ENCODE data around the gene NUCKS1. TPM values are rescaled to one million over a fixed set of nuclear protein-coding genes. Genes with fewer than 3 reads are reported as not detected.

NUCKS1 gene
- total and polyA plus RNA-seq, 2 of the 13 experiments (the other 11 are each of a cell fraction or from before 2014, with no cell fraction given) = 35.5 to 117 TPM

DNA sequence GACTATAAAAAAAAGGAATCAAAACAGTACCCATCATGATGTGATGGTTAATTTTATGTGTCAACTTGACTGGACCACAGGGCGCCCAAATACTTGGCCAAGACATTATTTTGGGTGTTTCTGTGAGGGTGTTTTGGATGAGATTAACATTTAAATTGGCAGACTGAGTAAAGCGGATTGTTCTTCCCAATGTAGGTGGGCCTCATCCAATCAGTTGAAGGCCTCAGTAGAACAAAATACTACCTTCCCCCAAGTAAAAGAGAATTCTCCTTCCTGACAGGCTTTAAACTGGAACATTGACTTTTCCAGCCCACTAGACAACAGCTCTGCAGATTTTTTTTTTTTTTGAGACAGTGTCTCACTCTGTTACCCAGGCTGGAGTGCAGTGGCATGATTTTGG, 14.6 kb upstream of the NUCKS1 start:
- POLR2A ChIA-PET = interaction anchor here (1.1 to 1.2 kb wide), 2 partner anchors 10 to 15 kb away, joined by 3 to 4 read pairs; partner anchors contain the start of gene RAB29
- intact Hi-C loops (cut with micrococcal nuclease; ENCODE audit: unreplicated experiment) (no loop called here), in situ Hi-C loops (cut with HindIII; ENCODE audit: extremely low pct_ligation_motif_present, low pct_unique_long_range_greater_than_20kb) (no loop called here)
- no peaks in the 10 kb centered on the region for H3K36me3 ChIP-seq (replicated peaks in 1 of 2; ENCODE audit: control insufficient read depth in 1 of 2, insufficient read depth in 2 of 2, low read length in 2 of 2)
- no TSS peak for BruUV-seq (replicated peaks)
- no peaks in the 10 kb centered on the region for H3K27me3 ChIP-seq (ENCODE audit: control insufficient read depth in 1 of 2, insufficient read depth in 2 of 2, low read length in 2 of 2)
- CTCF ChIA-PET (ENCODE audit: low intra/inter-chr PET ratio, low total read pairs) = no interaction called here
- DNase-seq (ENCODE audit: low spot score) (no peak), FAIRE-seq (no peak), ATAC-seq (no peak)
- TF ChIP-seq ZNF670 (CRISPR knock-in tag; IDR thresholded peaks at IDR 0.05; ENCODE audit: borderline replicate concordance) (no peak), ZNF432 (CRISPR knock-in tag; IDR thresholded peaks at IDR 0.05; ENCODE audit: borderline replicate concordance) (no peak), ZNF446 (CRISPR knock-in tag; IDR thresholded peaks at IDR 0.05) (no peak), ZNF790 (CRISPR knock-in tag; IDR thresholded peaks at IDR 0.05; ENCODE audit: borderline replicate concordance) (no peak), SOX5 (CRISPR knock-in tag; IDR thresholded peaks at IDR 0.05; ENCODE audit: borderline replicate concordance) (no peak), POLR2AphosphoS5 (IDR thresholded peaks at IDR 0.05; ENCODE audit: low read depth, low read length) (no peak), SIN3A (IDR thresholded peaks at IDR 0.05; ENCODE audit: borderline replicate concordance, low read depth, low read length) (no peak), ZNF883 (CRISPR knock-in tag; IDR thresholded peaks at IDR 0.05; ENCODE audit: not compliant biosample characterization) (no peak), ZNF660 (CRISPR knock-in tag; IDR thresholded peaks at IDR 0.05; ENCODE audit: borderline replicate concordance, low read depth) (no peak), ZNF619 (CRISPR knock-in tag; IDR thresholded peaks at IDR 0.05) (no peak), NONO (IDR thresholded peaks at IDR 0.05) (no peak), NONO (CRISPR knock-in tag; conservative IDR thresholded peaks at IDR 0.05) (no peak), MTA3 (CRISPR knock-in tag; IDR thresholded peaks at IDR 0.05) (no peak), HOXA7 (CRISPR knock-in tag; IDR thresholded peaks at IDR 0.05) (no peak), ZNF326 (CRISPR knock-in tag; IDR thresholded peaks at IDR 0.05; ENCODE audit: borderline replicate concordance) (no peak), POGZ (CRISPR knock-in tag; IDR thresholded peaks at IDR 0.05) (no peak), GPN1 (CRISPR knock-in tag; IDR thresholded peaks at IDR 0.05; ENCODE audit: borderline replicate concordance) (no peak)
- TF ChIP-seq, protein P1, sequence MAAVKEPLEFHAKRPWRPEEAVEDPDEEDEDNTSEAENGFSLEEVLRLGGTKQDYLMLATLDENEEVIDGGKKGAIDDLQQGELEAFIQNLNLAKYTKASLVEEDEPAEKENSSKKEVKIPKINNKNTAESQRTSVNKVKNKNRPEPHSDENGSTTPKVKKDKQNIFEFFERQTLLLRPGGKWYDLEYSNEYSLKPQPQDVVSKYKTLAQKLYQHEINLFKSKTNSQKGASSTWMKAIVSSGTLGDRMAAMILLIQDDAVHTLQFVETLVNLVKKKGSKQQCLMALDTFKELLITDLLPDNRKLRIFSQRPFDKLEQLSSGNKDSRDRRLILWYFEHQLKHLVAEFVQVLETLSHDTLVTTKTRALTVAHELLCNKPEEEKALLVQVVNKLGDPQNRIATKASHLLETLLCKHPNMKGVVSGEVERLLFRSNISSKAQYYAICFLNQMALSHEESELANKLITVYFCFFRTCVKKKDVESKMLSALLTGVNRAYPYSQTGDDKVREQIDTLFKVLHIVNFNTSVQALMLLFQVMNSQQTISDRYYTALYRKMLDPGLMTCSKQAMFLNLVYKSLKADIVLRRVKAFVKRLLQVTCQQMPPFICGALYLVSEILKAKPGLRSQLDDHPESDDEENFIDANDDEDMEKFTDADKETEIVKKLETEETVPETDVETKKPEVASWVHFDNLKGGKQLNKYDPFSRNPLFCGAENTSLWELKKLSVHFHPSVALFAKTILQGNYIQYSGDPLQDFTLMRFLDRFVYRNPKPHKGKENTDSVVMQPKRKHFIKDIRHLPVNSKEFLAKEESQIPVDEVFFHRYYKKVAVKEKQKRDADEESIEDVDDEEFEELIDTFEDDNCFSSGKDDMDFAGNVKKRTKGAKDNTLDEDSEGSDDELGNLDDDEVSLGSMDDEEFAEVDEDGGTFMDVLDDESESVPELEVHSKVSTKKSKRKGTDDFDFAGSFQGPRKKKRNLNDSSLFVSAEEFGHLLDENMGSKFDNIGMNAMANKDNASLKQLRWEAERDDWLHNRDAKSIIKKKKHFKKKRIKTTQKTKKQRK (IDR thresholded peaks at IDR 0.05; ENCODE audit: low read length) = no peak
- TF ChIP-seq, protein P2, sequence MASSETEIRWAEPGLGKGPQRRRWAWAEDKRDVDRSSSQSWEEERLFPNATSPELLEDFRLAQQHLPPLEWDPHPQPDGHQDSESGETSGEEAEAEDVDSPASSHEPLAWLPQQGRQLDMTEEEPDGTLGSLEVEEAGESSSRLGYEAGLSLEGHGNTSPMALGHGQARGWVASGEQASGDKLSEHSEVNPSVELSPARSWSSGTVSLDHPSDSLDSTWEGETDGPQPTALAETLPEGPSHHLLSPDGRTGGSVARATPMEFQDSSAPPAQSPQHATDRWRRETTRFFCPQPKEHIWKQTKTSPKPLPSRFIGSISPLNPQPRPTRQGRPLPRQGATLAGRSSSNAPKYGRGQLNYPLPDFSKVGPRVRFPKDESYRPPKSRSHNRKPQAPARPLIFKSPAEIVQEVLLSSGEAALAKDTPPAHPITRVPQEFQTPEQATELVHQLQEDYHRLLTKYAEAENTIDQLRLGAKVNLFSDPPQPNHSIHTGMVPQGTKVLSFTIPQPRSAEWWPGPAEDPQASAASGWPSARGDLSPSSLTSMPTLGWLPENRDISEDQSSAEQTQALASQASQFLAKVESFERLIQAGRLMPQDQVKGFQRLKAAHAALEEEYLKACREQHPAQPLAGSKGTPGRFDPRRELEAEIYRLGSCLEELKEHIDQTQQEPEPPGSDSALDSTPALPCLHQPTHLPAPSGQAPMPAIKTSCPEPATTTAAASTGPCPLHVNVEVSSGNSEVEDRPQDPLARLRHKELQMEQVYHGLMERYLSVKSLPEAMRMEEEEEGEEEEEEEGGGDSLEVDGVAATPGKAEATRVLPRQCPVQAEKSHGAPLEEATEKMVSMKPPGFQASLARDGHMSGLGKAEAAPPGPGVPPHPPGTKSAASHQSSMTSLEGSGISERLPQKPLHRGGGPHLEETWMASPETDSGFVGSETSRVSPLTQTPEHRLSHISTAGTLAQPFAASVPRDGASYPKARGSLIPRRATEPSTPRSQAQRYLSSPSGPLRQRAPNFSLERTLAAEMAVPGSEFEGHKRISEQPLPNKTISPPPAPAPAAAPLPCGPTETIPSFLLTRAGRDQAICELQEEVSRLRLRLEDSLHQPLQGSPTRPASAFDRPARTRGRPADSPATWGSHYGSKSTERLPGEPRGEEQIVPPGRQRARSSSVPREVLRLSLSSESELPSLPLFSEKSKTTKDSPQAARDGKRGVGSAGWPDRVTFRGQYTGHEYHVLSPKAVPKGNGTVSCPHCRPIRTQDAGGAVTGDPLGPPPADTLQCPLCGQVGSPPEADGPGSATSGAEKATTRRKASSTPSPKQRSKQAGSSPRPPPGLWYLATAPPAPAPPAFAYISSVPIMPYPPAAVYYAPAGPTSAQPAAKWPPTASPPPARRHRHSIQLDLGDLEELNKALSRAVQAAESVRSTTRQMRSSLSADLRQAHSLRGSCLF (CRISPR knock-in tag; IDR thresholded peaks at IDR 0.05; ENCODE audit: borderline replicate concordance) = no peak
- no peak overlapping the region for H2AFZ ChIP-seq (ENCODE audit: low read length)
- no peaks in the 10 kb centered on the region for H3K4me1 ChIP-seq (ENCODE audit: insufficient read depth, low read length)
- no peak overlapping the region for H3K9ac ChIP-seq (ENCODE audit: insufficient read depth, low read depth, low read length)
- no peaks in the 10 kb centered on the region for H3K79me2 ChIP-seq (ENCODE audit: insufficient read depth, low read length)
- no peak overlapping the region for H3K27ac ChIP-seq (ENCODE audit: extremely low read length, insufficient read depth, low read length)
- H3K9me3 ChIP-seq (ENCODE audit: low read length) = no peaks in the 10 kb centered on the region
- 81% methylated on average over 2 of the region's 2 CpGs for WGBS (ENCODE audit: low lambda C conversion rate)
- H3K4me3 ChIP-seq (replicated peaks in 1 of 3; ENCODE audit: insufficient read depth in 1 of 3, low read depth in 2 of 3, low read length in 3 of 3) = no peak overlapping the region
- no peak overlapping the region for H3K4me2 ChIP-seq (ENCODE audit: low read depth, low read length)
- no peaks in the 10 kb centered on the region for H4K20me1 ChIP-seq (ENCODE audit: insufficient read depth, low read length)

All from HepG2 (cell line).